GM19463 (cell line): ENCODE measurements around the gene GNL3L.
"Not testable (repeated sequence)": the region's sequence is repeated elsewhere in the genome, so short reads cannot be mapped to it uniquely, and the experiment has no call there.

Experiments used
- ATAC-seq: cut with Tn5 transposase; IDR thresholded peaks from one replicate; pipeline ENCODE4 v1.9.1; 2021; ENCODE audit warnings: mild to moderate bottlenecking, moderate library complexity; ENCODE audit not compliant: unreplicated experiment

The GNL3L gene

DNA sequence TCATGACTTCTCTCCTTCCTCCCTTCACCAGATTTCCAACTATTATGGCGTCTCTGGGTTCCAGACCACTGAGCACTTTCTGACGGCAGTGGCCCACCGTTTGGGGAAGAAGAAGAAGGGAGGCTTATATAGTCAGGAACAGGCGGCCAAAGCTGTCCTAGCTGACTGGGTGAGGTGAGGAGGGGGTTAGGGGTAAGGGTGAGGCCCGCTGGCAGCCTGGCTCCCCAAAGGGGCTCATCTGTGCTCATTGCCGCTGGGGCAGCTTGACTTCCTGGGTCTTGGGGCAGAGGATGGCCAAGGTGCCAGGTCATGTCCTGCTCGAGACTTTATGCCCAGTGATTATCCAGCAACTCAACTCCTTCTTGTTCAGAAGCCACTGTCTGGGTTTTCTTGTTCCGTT is 21.8 kb downstream of the GNL3L start:
- no peak for ATAC-seq

DNA sequence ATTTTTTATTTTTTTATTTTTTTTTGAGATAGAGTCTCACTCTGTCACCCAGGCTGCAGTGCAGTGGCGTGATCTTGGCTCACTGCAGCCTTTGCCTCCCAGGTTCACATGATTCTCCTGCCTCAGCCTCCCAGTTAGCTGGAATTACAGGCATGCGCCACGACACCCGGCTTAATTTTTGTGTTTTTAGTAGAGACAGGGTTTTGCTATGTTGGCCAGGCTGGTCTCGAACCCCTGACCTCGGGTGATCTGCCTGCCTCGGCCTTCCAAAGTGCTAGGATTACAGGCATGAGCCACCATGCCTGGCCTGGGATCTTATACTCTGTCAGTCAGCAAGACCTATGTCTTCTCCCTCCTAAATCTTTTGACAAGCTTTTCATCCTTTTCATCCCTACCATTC is 25.0 kb downstream of the GNL3L start:
- not testable (repeated sequence) for ATAC-seq

DNA sequence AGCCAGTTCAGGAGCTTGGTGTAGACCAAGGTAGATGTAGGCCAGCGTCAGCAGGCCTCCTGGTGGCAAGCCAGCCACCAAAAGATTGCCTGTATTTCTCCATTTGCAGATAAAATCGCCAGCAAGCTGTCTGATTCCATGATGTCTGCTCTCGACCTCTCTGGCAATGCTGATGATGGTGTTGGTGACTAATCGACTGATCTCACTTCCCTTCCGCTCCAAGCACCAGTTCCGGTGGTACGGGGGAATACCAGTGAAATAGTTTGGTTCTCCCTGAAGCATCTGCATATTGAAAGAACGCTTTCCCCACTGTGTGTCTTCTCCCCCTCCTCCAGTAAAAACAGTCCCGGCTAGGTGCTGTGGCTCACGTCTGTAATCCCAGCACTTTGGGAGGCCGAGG is 30.4 kb downstream of the GNL3L start:
- no peak for ATAC-seq

DNA sequence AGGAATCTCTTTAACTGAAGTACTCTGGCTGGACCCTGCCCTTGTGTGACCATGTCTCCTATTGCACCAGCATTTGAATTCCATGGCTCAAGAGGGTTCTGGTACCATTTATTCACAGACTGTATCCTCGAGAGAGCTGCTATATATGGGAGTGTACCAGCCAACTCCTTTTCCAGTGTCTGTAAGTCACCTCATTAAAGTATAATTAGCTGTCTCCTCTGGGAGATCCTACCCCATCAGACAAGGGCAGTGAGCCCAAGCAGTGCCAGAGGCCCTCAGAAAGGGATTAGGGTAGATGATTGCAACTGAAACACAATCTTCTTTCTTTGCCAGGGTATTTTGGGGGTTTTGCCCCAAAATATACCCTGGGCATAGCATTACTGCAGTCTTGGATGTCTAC is 31.6 kb downstream of the GNL3L start:
- ATAC-seq, result no peak

DNA sequence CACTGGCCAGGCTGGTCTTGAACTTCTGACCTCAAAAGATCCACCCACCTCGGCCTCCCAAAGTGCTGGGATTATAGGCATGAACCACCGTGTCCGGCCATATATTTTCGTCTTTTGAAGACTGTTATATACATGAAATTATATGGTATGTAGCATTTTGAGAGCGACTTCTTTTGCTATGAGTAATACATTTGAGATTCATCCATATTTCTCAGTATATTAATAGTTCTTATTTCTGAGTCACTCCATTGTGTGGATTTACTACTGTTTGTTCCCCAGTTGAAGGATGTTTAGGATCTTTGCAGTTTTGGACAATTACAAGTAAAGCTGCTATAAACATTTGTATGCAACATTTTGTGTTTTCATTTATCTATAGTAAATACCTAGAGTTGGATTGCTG is 34.9 kb downstream of the GNL3L start:
- ATAC-seq, result no peak

DNA sequence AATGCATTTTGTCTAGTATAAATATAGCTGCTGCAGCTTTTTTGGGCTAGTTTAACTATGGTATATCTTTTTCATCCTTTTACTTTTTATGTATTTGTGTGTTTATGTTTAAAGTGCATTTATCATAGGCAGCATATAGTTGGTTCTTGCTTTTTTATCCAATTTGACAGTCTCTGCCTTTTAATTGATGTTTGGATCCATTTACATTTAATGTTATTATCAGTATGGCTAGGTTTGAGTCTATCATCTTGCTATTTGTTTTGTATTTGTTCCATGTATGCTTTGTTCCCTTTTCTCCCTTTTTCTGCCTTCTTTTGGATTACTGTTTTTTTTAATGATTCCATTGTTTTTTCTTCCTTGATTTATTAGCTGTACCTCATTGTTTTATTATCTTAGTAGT is 40.3 kb downstream of the GNL3L start:
- ATAC-seq, result no peak

DNA sequence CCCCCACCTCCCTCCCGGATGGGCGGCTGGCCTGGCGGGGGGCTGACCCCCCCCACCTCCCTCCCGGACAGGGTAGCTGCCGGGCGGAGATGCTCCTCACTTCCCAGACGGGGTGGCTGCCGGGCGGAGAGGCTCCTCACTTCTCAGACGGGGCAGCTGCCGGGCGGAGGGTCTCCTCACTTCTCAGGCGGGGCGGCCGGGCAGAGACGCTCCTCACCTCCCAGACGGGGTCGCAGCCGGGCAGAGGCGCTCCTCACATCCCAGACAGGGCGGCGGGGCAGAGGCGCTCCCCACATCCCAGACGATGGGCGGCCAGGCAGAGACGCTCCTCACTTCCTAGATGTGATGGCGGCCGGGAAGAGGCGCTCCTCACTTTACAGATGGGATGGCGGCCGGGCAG is 42.6 kb downstream of the GNL3L start:
- ATAC-seq, result not testable (repeated sequence)

DNA sequence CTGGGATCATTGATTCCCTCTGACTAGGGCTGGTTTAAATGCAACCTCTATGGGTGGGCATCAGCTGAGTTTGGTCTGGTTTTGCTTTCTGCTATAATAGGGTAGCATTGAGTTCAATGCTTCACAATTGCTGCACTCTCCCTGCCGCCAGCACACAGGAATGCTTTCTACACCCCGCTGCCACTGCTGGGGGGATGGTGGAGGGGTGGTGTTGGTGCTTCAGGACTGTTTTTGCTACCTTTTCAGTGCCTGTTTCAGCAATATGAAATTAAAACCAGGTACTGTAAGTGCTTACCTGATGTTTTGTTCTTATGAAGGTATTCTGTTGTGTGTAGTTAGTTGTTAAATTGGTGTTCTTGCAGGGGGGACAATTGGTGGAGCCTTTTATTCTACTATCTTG is 67.7 kb downstream of the GNL3L start:
- ATAC-seq, result no peak

DNA sequence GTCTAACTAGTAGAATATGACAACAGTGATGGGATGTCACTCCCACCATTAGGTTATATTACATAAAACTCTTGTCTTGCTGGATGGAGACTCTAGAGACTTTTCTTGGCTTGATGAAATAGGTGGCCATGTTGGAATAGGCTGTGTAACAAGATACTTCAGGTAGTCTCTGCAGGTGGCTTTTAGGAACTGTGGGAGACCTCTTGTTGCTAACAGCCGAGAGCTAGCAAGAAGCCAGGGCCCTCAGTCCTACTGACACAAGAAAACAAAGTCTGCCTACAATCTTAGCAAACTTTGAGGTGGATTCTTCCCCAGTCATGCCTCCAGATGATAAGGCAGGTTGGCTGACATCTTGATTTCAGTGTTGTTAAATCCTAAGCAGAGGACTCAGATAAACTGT is 72.5 kb downstream of the GNL3L start:
- no peak for ATAC-seq
